ENCODE data around the gene PCGF1. TPM values are rescaled to one million over a fixed set of nuclear protein-coding genes. Genes with fewer than 3 reads are reported as not detected.

PCGF1 gene
- total and polyA plus RNA-seq, 9 of the 15 experiments (the other 6 are each of a cell fraction or from before 2014, with no cell fraction given), result 20.3 to 45.7 (median 29.3) TPM

- TF ChIP-seq ZNF609 (CRISPR knock-in tag; IDR thresholded peaks at IDR 0.05; ENCODE audit: borderline replicate concordance) (no peak), RBM39 (optimal IDR thresholded peaks at IDR 0.05; ENCODE audit: low read depth, low read length) (no peak), BRD9 (IDR thresholded peaks at IDR 0.05; ENCODE audit: low read depth, partially characterized antibody) (no peak), ZBTB33 (CRISPR knock-in tag; IDR thresholded peaks at IDR 0.05) (peak; percentile 81), MLLT1 (IDR thresholded peaks at IDR 0.05) (peak in 1 of 2 experiments; percentile 44; a peak in 1 of 4 replicates), ZNF395 (CRISPR knock-in tag; IDR thresholded peaks at IDR 0.05) (no peak), ESRRA (IDR thresholded peaks at IDR 0.05; ENCODE audit: borderline replicate concordance, low read depth) (no peak), NR1H2 (CRISPR knock-in tag; IDR thresholded peaks at IDR 0.05) (no peak), NCOA2 (IDR thresholded peaks at IDR 0.05; ENCODE audit: partially characterized antibody in 2 of 2) (no peak), MCM5 (IDR thresholded peaks at IDR 0.05; ENCODE audit: low read depth) (no peak), ZNF778 (CRISPR knock-in tag; IDR thresholded peaks at IDR 0.05) (no peak), SMARCA4 (IDR thresholded peaks at IDR 0.05) (0 out of 2 replicates have a peak, but pooled peaks have one; percentile 20), ZNF695 (CRISPR knock-in tag; IDR thresholded peaks at IDR 0.05) (no peak), TFAP4 (CRISPR knock-in tag; IDR thresholded peaks at IDR 0.05; ENCODE audit: borderline replicate concordance) (peak; percentile 36; the same call in 1 of the 2 replicates)
These were observed 45.7 kb upstream of the PCGF1 start (continued) for GRCh38 chr2:74552914-74553811.

Measured in K562 (cell line).